ENCODE results near the gene NCKAP1. TPM values are rescaled to one million over a fixed set of nuclear protein-coding genes. Genes with fewer than 3 reads are reported as not detected.

NCKAP1 gene
- total RNA-seq, 2 donors from 2014 or later = 19.8 to 59.9 TPM

DNA sequence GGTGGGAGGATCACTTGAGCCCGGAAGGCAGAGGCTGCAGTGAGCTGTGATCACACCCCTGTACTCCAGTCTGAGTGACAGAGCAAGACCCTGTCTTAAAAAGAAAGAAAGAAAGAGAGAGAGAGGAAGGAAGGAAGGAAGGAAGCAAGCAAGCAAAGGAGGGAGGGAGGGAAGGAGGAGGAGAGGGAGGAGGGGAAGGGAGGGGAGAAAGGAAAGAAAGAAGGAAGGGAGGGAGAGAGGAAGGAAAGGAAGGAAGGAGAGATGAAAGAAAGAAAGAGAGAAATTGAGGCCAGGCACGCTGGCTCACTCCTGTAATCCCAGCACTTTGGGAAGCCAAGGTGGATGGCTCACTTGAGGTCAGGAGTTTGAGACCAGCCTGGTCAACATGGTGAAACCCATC lies 2.3 kb upstream of the NCKAP1 start:
- DNase-seq (no peak), ATAC-seq (no peak)
- Histone ChIP-seq H3K36me3 (replicated peaks in 1 of 2; ENCODE audit: insufficient read depth in 1 of 2, low read depth in 2 of 2) (no peaks in the 10 kb centered on the region), H3K27me3 (no peaks in the 10 kb centered on the region), H3K9me3 (no peaks in the 10 kb centered on the region), H3K4me1 (peaks cover 16% of the 10 kb centered on the region), H3K27ac (no peak overlapping the region), H3K4me3 (no peak overlapping the region)
- WGBS, 2 donors = 86 to 92% methylated on average over 2 of the region's 2 CpGs
- intact Hi-C loops (cut with DNase I) = no loop called here
- no peak for TF ChIP-seq POLR2A (IDR thresholded peaks at IDR 0.05)
- TF ChIP-seq, protein P1, sequence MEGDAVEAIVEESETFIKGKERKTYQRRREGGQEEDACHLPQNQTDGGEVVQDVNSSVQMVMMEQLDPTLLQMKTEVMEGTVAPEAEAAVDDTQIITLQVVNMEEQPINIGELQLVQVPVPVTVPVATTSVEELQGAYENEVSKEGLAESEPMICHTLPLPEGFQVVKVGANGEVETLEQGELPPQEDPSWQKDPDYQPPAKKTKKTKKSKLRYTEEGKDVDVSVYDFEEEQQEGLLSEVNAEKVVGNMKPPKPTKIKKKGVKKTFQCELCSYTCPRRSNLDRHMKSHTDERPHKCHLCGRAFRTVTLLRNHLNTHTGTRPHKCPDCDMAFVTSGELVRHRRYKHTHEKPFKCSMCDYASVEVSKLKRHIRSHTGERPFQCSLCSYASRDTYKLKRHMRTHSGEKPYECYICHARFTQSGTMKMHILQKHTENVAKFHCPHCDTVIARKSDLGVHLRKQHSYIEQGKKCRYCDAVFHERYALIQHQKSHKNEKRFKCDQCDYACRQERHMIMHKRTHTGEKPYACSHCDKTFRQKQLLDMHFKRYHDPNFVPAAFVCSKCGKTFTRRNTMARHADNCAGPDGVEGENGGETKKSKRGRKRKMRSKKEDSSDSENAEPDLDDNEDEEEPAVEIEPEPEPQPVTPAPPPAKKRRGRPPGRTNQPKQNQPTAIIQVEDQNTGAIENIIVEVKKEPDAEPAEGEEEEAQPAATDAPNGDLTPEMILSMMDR (IDR thresholded peaks at IDR 0.05) = no peak

DNA sequence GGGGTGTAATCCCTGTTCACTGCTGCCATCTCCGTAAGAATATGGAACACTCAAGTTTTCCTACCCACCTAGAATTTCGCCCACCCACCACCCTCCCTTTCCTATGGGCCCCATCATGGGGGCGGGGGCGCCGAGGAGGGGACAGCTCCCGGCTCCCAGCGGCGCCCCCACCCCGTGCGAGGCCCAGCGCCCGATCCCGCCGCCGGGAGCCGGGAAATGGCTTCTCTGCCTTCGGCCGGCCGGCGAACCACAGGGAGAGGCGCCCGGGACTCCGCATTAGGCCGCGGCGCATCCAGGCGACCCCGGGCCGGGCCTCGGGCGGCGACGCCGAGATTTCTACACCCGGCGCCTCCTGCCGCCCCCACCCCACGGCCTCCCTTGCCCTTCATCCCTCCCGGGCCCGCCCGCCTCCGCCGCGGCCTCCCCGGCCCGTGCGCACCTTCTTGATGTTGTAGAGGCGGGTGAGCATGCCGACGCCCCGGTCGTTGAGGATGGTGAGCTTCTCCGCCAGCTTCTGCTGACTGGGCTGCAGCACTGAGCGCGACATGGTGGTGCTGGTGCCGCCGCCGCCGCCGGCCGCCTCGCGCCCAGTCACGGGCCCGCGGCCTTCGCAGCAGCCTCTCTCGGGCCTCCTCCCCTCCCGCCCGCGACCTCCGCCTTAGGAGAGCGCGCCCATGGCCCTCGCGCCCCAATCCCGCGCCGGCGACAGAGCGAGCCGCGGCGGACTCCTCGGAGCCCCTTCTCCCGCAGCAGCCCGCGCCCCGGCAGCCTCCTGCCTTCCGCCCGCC lies 510 bp downstream of the NCKAP1 start:
- Histone ChIP-seq H3K4me1 (peaks cover 41% of the 10 kb centered on the region), H3K36me3 (replicated peaks in 1 of 2; ENCODE audit: insufficient read depth in 1 of 2, low read depth in 2 of 2) (no peaks in the 10 kb centered on the region), H3K27ac (peak overlapping the region; percentile 91 to 99 (median 96)), H3K4me3 (peak overlapping the region; percentile 42 to 79), H3K9me3 (no peaks in the 10 kb centered on the region), H3K27me3 (no peaks in the 10 kb centered on the region)
- intact Hi-C loops (cut with DNase I) = no loop called here
- DNase-seq (peak in 1 of 4 donors; percentile 58), ATAC-seq (peak; percentile 56)
- no peak for TF ChIP-seq POLR2A (IDR thresholded peaks at IDR 0.05)
- TF ChIP-seq, protein P1 (IDR thresholded peaks at IDR 0.05) = no peak
- 0 to 2% methylated on average over 34 to 85 of the region's 91 CpGs for WGBS, 2 donors

DNA sequence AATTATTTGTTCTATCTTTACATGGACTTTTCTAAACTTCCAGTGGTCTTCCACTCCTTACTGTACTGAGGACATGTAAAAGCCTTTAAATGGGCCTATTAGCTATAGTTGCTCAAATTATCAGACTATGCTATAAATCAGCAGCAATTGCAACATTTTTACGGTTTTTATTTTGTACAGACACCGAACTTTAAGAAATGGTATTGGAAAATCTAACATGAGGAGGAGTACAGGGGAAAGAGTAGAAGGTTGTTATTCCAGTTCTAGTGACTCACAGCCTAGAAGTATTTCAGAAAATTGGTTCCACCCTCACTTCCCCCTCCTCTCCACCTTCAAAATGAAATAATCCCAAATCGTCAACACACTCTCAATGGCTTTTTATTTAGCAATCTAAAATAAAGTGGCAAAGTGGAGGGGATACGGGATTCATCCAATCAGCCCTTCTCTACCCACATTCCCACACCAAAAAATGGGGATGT lies 1.1 kb downstream of the NCKAP1 start:
- Histone ChIP-seq H3K4me3 (peak overlapping the region; percentile 42 to 79), H3K27me3 (no peaks in the 10 kb centered on the region), H3K9me3 (no peaks in the 10 kb centered on the region), H3K27ac (peak overlapping the region; percentile 91 to 99 (median 96)), H3K36me3 (replicated peaks in 1 of 2; ENCODE audit: insufficient read depth in 1 of 2, low read depth in 2 of 2) (no peaks in the 10 kb centered on the region), H3K4me1 (peaks cover 48% of the 10 kb centered on the region)
- WGBS, 2 donors = 6% methylated on average over 4 of the region's 4 CpGs
- intact Hi-C loops (cut with DNase I) = no loop called here
- ATAC-seq (peak; percentile 40), DNase-seq (no peak)
- TF ChIP-seq POLR2A (IDR thresholded peaks at IDR 0.05) = no peak
- TF ChIP-seq, protein P1 (IDR thresholded peaks at IDR 0.05) = no peak

DNA sequence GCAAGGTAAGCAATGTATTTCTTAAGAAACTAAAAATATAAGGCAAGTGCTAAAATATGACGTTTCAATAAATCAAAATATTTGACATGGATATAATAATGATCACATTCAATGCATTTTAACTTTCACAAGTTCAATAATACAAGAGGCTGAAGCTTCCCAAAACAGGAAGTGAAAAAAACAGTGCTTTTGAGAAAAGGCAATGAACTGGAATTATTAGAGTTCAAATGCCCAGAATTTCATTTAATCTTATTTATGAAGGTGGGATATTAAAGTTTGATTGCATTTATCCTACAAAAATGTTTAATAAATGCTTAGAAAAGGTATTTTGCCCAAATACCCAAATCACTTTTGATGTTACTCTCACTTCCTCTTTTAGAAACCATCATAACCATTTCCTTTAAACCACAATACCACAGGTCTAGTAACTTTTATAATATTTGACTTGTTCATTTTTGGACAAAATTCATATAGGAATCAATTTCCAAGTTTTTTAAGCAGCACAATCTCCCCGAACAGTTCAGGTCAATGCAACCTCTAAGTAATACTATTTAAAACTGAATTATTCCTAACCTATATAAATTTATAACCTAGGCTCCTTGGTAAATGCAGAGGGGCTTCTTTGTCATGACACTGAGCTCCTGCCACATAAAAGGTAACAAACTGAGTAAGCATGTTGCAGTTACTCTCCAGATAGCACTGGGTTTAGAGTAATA lies 2.1 kb downstream of the NCKAP1 start:
- Histone ChIP-seq H3K9me3 (no peaks in the 10 kb centered on the region), H3K36me3 (replicated peaks in 1 of 2; ENCODE audit: insufficient read depth in 1 of 2, low read depth in 2 of 2) (no peaks in the 10 kb centered on the region), H3K27ac (peak overlapping the region; percentile 11 to 99 (median 94)), H3K27me3 (no peaks in the 10 kb centered on the region), H3K4me1 (peaks cover 58% of the 10 kb centered on the region), H3K4me3 (no peak overlapping the region)
- 6 to 9% methylated on average over 2 of the region's 2 CpGs for WGBS, 2 donors
- ATAC-seq (no peak), DNase-seq (no peak)
- intact Hi-C loops (cut with DNase I) = no loop called here
- TF ChIP-seq POLR2A (IDR thresholded peaks at IDR 0.05) = no peak
- TF ChIP-seq, protein P1 (IDR thresholded peaks at IDR 0.05) = no peak

Data from body of pancreas (tissue), 4 donors.